HG02852 (cell line): Measurements from ENCODE around the gene ZNF232.
"Not testable (repeated sequence)": the region's sequence is repeated elsewhere in the genome, so short reads cannot be mapped to it uniquely, and the experiment has no call there.

Experiments used
- ATAC-seq: cut with Tn5 transposase; IDR thresholded peaks from one replicate; pipeline ENCODE4 v1.9.1; 2021; ENCODE audit warnings: mild to moderate bottlenecking, moderate library complexity; ENCODE audit not compliant: unreplicated experiment

ZNF232 gene

DNA sequence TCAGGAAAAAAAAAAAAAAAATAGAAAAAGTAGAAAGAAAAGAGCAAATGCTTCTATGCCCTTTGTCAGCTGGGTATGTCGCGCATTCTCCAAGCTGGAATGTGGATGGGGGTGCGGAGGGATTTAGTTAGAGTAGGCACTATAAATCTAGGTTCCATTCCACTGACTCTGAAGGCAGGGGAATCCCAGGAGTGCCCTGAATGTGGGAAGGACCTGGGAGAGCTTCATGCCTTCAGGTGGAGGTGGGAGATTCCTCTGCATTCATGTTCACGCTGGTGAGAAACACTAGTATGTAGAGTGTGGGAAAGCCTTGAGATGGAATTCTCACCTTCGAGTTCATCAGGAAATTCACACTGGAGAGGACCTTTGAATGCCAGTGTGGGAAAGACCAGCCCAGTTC, 12.4 kb downstream of the ZNF232 start:
- ATAC-seq: no peak

DNA sequence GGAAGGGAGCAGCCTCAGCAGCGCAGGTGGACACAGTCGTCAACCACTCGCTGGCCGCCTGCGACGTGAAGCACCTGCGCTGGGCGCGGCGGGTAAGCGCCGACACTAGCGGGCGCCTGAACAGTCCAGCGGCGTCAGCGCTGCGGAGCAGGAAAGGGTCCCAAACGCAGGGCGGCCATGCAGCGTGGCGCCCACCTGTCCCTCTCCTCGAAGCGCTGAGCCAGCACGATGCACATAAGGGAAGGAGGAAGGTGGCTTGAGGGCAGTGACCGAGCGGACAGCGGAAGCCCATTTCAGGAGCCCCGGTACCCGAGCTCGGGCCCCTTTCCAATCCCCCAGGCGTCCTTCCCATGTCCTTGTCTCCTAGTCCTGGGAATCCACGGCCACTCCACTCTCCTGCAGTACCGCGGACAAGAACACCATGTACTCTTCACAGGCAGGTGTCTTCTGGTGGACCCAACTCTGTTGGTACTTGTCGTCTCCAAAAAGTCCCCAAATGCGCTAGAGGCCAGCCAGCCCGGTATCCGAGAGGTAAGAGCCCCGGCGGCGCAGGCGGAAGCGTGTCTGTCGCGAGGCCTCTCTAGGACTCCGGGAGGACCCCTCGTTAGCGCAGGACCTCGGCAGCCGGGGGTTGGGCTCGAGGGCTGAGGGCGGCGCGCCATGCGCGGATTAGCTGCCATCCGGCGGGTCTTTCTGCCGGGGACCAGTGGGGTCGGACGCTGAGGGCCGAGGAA, 14.4 kb downstream of the ZNF232 start:
- no peak for ATAC-seq

DNA sequence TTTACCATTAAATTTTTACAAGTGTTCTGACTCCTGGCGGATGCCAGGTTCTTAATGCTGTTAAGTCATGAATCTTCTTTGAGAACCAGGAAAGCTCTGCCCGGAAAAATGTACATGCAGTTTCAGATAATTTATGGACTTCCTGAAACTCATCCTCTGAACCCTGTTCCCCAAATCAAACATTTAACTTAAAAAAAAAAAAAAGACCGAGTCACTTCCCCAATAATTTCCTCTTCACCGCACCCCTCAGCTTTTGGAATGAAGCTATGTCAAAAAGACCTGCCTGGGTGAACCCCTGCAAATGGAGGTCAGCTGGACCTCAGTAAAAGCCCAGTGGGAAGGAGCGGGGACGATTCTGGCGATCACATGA, 15.0 kb downstream of the ZNF232 start:
- no peak for ATAC-seq

DNA sequence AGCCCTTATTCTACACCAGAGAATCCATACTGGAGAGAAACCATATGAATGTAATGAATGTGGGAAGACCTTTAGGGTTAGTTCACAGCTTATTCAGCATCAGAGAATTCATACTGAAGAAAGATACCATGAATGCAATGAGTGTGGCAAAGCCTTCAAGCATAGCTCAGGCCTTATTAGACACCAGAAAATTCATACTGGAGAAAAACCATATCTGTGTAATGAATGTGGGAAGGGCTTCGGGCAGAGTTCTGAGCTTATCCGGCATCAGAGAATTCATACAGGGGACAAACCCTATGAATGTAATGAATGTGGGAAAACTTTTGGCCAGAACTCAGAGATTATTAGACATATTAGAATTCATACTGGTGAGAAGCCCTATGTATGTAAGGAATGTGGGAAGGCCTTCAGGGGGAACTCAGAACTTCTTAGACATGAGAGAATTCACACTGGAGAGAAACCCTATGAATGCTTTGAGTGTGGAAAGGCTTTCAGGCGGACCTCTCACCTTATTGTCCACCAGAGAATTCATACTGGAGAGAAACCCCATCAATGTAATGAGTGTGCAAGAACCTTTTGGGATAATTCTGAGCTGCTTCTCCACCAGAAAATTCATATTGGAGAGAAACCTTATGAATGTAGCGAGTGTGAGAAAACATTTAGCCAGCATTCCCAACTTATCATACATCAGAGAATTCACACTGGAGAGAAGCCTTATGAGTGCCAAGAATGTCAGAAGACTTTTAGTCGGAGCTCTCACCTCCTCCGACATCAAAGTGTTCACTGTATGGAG, 19.3 kb downstream of the ZNF232 start:
- ATAC-seq: no peak

DNA sequence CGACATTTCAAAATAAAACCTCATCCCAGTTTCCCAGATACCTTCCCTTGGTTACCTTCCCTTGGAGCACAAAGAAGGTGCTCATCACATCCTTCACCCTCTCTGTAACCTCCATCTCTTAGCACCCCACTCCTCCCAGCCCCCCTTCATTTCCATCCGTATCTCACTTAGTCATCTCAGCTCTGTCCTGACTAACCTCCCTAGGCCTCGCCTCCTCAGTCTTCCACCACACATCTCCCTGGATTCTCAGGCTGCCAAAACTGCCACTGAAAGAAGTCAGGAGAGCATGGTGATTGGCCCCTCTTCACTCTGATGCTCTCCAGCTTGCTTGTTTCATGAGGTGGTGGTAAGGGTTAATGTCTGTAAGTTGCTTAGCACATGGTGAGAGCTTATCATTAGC, 31.1 kb downstream of the ZNF232 start:
- ATAC-seq: no peak

DNA sequence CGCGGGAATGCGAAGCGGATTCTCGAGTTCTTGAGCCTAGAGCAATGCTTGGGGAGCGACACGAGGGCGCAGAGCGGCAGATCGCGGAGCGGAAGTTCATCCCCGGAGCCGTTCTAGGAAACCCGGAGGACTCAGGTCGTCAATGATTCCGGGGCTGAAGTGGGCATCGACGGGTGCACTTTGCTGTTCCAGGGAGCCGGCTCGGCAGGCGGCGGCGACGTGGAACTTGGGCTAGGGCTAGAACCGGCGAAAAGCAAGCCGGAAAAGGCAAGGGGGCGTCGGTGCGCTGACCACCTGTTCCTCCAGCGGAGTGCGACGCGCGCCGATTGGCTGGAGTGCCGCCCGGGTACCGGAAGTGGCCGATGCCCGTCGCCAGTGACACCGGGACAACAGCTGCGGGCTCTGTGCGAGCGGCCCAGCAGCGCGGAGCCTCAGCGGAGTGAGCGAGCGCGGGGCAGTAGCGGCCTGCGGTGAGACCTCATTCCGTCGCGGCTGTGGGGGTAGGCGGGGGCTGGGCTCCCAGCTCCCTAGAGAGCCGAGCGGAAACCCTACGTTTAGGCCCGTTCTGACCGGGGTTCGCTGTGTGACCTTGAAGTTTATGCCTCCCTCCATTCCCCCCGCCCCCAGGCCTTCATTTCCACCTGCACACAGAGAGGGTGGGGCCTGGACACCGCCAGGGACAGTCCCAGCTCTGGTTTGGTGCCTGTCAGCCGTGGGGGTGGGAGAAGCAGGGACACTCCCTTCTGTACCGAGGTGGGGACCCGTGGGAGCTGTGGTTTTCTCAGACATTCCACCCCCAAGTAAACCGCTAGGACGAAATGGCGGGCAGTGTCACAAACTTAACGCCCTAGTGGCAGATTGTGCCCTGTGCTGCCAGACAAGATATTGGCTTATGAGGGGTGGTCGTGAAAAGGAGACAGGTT, 33.3 kb downstream of the ZNF232 start, which contains the start of gene ZFP3:
Gene ZFP3, plus strand, starts transcription at position 362 of the 923 bp plus-strand sequence. CDS start 13,038 bp downstream, outside the sequence.
- ATAC-seq: peak; percentile 87

DNA sequence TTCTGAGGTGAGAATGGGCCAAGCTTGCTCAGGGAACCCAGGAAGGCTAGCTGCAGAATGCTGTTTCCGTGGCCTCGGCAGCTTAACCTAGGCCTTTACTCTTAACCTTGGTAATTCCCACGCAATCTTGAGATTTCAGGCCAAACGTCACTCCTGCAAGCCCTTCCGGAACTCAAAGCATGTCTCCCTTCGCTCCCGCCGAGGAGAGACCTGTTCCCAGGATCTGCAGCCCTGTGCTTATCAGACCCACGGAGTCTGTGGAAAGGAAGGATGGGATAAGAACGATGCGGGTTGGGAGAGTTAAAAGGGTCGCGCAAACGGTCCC, 33.9 kb downstream of the ZNF232 start:
- ATAC-seq: no peak

DNA sequence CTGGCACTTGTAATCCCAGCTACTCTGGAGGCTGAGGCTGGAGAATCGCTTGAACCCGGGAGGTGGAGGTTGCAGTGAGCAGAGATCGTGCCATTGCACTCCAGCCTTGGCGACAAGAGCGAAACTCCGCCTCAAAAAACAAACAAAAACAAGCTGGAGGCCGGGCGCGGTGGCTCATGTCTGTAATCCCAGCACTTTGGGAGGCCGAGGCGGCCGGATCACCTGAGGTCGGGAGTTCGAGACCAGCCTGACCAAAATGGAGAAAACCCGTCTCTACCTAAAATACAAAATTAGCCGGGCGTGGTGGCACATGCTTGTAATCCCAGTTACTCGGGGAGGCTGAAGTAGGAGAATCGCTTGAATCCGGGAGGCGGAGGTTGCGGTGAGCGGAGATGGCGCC, 34.4 kb downstream of the ZNF232 start:
- not testable (repeated sequence) for ATAC-seq

DNA sequence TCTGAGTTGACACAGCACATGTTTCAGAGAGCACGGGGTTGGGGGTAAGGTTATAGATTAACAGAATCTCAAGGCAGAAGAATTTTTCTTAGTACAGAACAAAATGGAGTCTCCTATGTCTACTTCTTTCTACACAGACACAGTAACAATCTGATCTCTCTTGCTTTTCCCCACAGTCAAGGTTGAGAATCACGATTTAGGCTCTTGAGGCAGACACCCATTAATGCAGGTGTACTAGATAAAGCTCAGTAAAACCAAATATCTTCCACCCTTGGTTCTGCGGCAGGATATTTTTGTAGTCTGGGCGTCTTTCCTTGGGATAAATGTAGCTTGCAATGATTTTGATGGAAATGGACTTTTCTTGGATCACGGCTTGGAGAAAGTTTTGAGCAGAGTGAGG, 36.2 kb downstream of the ZNF232 start:
- ATAC-seq: not testable (repeated sequence)

DNA sequence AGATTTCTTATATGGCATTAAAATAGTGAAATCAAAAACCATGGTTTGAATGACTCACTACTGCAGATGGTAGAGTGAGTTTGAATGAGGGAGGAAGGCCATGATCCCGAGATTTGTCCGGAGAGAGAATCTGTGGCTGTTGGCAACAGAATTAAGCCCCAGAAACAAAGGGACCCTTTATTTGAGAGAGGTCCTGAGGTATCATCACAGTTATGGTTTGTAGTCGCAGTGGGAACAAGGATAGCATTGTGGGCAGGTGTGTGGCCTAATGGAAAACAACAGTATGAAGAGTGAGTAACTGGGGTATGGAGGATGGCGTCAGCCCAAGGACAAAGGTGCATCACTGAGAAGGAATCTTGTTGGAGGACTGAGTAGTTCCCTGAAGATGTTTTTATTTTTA, 42.0 kb downstream of the ZNF232 start:
- ATAC-seq: no peak

DNA sequence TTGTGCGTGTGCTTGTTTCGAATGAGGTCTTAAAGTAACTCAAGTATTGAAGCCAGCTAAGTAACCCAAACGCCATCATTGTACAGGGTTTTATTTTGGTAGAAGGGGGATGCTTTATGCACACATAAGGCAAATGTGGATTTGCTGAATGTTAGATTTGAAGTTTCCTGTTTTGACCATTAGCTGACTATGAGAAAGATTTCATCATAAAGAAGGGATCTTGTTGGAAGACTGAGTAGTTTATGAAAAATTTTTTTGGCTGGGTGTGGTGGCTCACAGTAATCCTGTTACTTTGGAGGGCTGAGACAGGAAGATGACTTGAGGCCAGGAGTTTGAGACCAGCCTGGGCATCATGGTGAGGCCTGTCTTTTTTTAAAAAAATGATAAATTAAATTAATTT, 43.4 kb downstream of the ZNF232 start:
- no peak for ATAC-seq

DNA sequence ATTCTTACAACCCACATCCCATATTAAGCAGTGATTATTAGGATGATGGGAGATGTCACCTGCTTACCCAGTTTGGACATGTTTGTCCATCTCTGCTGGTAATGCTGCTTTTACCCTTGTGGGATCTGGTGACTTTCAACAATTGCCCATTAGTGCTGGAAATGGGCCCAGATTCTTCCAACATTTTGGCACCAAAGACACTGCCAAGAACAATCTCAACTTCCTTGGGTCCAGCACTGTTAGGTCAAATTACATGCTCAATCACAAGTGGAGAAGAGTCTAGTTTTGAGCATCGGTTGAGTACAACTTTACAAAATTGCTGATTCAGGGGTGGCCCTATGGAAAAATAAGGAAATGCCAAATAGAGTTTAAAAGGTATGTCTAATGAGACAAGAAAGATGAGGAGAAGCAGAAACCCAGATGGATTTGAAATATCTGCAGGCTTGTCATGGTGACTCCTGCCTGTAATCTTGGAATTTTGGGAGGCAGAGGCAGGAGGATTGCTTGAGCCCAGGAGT, 46.4 kb downstream of the ZNF232 start:
- no peak for ATAC-seq
